K562 (cell line): Measurements from ENCODE around the gene PLD6.
A peak's percentile ranks its signal among the peaks of the same experiment; 100 is the strongest.

Experiments
- CHD2 ChIP-seq: IDR thresholded peaks from 2 replicates; pipeline ENCODE4 v1.6.1; 2011; ENCODE audit warnings: low read depth, low read length
- CREBBP ChIP-seq: IDR thresholded peaks from one replicate; pipeline ENCODE4 v1.6.1; 2012; ENCODE audit warnings: low read depth, mild to moderate bottlenecking, control low read depth, inconsistent platforms, low read length
- MEF2A ChIP-seq: IDR thresholded peaks from 2 replicates; pipeline ENCODE4 v1.6.1; 2011; ENCODE audit warnings: low read depth, mild to moderate bottlenecking, low read length, moderate library complexity; ENCODE audit not compliant: control insufficient read depth
- POLR2A ChIP-seq: fragments of 450-650 bp; conservative IDR thresholded peaks from 2 replicates; pipeline ENCODE4 v1.6.1; 2016
- SNRNP70 ChIP-seq: fragments of 200-400 bp; formaldehyde crosslinking; optimal IDR thresholded peaks from 2 replicates; pipeline ENCODE3; 2017; ENCODE audit warnings: low read depth, low read length
- TAF1 ChIP-seq: IDR thresholded peaks from 2 replicates; pipeline ENCODE4 v1.6.1; 2011; ENCODE audit warnings: mild to moderate bottlenecking, low read length, moderate library complexity; ENCODE audit not compliant: insufficient read depth, control insufficient read depth, severe bottlenecking; ENCODE audit errors: extremely low read depth
- ZNF507 ChIP-seq: conservative IDR thresholded peaks from 2 replicates; pipeline ENCODE4 v1.6.1; 2017; ENCODE audit warnings: missing genetic modification characterization, missing compliant biosample characterization
- TF ChIP-seq, protein P1 (sequence below), 3 experiments: IDR thresholded peaks in 2 of 3; conservative IDR thresholded peaks in 1 of 3; 2 replicates each; pipeline ENCODE4 v1.5.1; 2011 to 2012; ENCODE audit warnings: low read length in 3 of 3, mild to moderate bottlenecking in 3 of 3, control low read depth in 2 of 3, improper control_type of control experiment in 1 of 3, inconsistent platforms in 1 of 3, low read depth in 1 of 3, mixed read lengths in 1 of 3, moderate library complexity in 1 of 3; ENCODE audit not compliant: insufficient read depth in 2 of 3
- TF ChIP-seq, protein P2 (sequence below): fragments of 150-350 bp; IDR thresholded peaks from 2 replicates; pipeline ENCODE4 v1.6.1; 2014; ENCODE audit warnings: low read depth, mild to moderate bottlenecking, low read length, borderline replicate concordance

DNA sequence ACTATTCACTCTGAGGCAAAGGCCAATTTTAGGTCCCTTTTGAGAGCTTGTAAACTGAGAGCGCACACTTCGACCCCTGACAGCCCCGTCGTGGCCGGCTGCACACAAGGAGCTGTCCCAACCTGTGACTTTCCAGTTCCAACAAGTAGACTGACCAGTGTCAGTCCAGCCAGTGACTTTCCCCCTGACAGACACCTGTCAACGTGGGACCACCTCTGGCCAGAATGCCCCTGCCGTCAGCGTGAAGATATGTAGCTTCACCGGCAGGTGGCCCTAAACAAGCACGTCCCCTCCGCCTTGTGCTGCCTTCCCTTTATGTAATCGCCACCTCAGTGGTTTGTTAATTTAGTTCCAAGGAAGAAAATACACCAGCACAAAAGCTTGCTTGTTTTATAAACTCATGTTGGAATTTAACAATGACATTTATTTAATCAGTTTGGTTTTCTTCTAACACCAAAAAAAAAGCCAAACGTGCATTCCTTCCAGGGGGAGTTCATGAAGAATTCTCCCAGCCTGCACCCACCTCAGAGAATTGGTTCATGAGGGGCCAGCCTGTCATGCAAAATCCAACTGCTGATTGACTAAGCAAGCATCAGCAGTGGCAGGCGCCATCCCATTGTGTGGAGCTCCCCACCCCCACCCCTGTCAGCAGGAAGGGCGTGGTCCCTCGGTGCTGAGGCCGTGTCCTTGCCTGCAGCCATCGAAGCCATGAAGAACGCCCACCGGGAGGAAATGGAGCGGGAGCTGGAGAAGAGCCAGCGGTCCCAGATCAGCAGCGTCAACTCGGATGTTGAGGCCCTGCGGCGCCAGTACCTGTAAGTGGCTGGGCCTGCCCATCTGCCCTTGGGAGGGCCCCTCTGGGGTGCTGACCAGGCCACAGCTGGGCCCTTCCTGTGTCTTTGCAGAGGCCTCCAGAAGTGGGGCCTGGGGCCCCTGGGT lies 33.9 kb downstream of the PLD6 start:
- TF ChIP-seq CHD2 (no peak), SNRNP70 (no peak), CREBBP (no peak), ZNF507 (tag) (no peak), MEF2A (no peak), POLR2A (no peak), TAF1 (no peak)
- TF ChIP-seq, protein P1, sequence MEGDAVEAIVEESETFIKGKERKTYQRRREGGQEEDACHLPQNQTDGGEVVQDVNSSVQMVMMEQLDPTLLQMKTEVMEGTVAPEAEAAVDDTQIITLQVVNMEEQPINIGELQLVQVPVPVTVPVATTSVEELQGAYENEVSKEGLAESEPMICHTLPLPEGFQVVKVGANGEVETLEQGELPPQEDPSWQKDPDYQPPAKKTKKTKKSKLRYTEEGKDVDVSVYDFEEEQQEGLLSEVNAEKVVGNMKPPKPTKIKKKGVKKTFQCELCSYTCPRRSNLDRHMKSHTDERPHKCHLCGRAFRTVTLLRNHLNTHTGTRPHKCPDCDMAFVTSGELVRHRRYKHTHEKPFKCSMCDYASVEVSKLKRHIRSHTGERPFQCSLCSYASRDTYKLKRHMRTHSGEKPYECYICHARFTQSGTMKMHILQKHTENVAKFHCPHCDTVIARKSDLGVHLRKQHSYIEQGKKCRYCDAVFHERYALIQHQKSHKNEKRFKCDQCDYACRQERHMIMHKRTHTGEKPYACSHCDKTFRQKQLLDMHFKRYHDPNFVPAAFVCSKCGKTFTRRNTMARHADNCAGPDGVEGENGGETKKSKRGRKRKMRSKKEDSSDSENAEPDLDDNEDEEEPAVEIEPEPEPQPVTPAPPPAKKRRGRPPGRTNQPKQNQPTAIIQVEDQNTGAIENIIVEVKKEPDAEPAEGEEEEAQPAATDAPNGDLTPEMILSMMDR (IDR thresholded peaks at IDR 0.05 in 2 of 3, conservative IDR thresholded peaks at IDR 0.05 in 1 of 3; ENCODE audit: insufficient read depth in 2 of 3, low read depth in 1 of 3, low read length in 3 of 3) = peak; percentile 29 to 51 (median 36); a peak in 5 of 6 replicates
- TF ChIP-seq, protein P2, sequence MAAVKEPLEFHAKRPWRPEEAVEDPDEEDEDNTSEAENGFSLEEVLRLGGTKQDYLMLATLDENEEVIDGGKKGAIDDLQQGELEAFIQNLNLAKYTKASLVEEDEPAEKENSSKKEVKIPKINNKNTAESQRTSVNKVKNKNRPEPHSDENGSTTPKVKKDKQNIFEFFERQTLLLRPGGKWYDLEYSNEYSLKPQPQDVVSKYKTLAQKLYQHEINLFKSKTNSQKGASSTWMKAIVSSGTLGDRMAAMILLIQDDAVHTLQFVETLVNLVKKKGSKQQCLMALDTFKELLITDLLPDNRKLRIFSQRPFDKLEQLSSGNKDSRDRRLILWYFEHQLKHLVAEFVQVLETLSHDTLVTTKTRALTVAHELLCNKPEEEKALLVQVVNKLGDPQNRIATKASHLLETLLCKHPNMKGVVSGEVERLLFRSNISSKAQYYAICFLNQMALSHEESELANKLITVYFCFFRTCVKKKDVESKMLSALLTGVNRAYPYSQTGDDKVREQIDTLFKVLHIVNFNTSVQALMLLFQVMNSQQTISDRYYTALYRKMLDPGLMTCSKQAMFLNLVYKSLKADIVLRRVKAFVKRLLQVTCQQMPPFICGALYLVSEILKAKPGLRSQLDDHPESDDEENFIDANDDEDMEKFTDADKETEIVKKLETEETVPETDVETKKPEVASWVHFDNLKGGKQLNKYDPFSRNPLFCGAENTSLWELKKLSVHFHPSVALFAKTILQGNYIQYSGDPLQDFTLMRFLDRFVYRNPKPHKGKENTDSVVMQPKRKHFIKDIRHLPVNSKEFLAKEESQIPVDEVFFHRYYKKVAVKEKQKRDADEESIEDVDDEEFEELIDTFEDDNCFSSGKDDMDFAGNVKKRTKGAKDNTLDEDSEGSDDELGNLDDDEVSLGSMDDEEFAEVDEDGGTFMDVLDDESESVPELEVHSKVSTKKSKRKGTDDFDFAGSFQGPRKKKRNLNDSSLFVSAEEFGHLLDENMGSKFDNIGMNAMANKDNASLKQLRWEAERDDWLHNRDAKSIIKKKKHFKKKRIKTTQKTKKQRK = no peak
